Measurements from ENCODE around the gene FAM110A.
"Not testable (repeated sequence)": the region's sequence is repeated elsewhere in the genome, so short reads cannot be mapped to it uniquely, and the experiment has no call there.

The FAM110A gene

DNA sequence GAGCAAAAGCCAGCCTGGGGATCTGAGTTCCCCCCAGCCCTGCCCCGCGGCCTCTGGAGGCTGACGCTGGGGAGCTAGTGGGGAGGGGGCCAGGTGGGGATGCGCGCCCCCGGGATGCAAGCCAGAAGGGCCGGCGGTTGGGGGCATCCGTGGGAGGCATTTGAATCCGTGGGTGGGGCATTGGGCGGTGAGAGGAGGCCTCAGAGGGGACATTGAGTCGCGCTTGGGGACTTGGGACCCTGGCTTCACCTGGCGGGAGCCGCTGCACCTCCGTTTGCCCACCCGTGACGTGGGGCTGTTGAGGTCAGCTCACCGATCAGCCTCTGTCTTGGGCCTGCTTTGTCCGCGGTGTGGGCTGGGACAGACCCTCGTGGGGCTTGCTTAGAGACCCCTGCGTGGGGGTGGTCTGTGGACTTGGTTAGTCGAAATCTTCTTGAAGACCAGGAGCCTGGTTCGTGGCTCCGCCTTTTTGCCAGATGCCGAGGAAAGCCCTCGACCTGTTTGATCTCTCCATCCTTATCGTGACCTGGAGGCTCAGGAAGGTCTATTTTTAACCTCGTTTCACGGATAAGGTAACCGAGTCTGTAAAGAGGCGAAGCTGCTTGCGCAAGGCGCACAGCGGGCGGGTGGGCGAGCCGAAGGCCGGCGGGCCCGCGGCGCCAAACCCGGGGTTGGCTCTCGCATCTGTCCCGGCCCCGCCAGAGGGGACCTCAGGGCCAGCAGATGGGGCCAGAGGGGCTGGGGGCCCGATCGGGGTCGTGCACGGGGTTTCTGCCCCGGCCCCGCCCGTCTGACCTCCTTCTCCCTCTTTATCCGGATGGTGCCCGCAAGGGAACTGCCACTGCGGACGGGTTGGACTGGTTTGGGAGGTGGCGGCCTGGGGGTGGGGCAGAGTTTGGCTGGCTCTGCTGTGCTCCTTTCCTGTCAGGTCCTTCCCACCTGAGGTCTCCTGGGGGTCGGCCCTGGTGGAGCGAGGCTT, 8.3 kb downstream of the FAM110A start:
- in situ Hi-C loops (cut with MboI; ENCODE audit: low sequenced_read_pairs), result no loop called here

DNA sequence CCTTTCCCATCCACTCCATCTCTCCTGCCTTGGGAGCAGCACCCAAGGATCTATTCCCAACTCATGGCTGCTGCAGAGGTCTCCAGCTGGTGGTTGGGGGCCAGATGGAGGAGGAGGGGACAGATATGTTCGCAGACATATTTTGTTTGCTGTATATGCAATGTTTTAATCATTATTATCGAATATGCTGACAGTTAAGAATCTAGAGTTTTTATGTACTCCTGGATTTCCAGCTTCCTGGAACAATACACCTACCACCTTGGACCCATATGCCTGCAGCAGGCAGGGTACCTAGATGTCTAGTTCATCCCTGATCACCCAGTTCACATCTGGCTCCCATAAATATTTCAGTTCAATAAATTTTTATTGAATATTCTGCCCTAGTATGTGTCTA, 9.0 kb downstream of the FAM110A start:
- in situ Hi-C loops (cut with MboI; ENCODE audit: low sequenced_read_pairs), result no loop called here

DNA sequence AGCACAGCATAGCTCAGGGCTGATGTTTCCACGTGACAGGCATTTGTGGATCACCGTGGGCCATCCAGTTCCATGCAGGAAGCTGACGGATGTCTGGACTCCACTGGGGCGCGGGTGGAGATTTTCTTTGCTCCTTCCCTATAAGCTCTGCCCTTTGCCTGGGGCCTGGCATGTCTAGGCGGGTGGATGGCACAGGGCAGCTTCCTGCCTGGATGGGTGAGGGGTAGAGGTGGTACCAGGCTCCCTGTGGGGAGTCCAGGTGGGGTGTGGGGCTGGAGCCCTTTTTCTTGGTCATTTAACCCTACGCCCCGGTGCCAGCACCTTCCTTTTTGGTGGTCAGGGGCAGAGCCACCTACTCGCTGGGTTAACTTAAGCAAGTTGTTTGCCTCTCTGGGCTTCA, 10.4 kb downstream of the FAM110A start:
- in situ Hi-C loops (cut with MboI; ENCODE audit: low sequenced_read_pairs), result no loop called here

DNA sequence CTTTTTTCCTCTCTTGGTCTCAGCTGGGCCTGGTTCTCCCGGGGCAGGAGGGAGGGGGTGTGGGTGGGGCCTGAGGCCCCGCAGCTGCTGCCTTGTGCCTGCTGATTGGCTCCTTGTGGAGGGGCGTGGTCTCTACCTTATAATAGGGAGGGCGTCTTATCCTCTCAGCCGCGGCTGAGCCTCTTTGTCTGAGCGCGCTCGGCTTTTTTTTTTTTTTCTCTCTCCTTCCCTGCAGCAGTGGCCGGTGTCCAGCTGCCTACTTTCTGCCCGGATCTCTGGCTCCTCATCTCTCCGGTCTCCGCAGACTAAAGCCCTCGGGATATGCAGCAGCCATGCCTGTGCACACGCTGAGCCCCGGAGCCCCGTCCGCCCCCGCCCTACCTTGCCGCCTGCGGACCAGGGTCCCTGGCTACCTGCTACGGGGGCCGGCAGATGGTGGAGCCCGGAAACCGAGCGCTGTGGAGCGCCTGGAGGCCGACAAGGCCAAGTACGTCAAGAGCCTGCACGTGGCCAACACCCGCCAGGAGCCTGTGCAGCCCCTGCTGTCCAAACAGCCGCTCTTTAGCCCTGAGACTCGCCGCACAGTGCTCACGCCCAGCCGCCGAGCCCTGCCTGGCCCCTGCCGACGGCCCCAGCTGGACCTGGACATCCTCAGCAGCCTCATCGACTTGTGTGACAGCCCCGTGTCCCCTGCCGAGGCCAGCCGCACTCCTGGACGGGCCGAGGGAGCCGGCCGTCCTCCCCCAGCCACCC, 11.1 kb downstream of the FAM110A start:
- in situ Hi-C loops (cut with MboI; ENCODE audit: low sequenced_read_pairs), result no loop called here

DNA sequence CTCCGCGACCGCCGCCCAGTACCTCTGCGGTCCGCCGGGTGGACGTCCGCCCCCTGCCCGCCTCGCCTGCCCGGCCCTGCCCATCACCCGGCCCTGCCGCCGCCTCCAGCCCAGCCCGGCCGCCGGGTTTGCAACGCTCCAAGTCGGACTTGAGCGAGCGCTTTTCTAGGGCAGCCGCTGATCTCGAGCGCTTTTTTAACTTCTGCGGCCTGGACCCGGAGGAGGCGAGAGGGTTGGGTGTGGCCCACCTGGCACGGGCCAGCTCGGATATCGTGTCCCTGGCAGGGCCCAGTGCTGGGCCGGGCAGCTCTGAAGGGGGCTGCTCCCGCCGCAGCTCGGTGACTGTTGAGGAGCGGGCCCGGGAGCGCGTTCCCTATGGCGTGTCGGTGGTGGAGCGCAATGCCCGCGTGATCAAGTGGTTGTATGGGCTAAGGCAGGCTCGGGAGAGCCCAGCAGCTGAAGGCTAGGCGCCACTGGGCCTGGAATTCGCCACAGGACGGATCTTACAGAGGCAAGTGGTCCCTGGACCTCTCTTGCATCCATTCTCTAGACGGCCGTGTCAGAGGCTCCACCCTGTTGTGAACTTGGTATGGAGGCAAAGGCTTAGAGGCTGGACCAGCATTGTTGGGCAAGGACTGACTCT, 11.8 kb downstream of the FAM110A start:
- in situ Hi-C loops (cut with MboI; ENCODE audit: low sequenced_read_pairs), result no loop called here

DNA sequence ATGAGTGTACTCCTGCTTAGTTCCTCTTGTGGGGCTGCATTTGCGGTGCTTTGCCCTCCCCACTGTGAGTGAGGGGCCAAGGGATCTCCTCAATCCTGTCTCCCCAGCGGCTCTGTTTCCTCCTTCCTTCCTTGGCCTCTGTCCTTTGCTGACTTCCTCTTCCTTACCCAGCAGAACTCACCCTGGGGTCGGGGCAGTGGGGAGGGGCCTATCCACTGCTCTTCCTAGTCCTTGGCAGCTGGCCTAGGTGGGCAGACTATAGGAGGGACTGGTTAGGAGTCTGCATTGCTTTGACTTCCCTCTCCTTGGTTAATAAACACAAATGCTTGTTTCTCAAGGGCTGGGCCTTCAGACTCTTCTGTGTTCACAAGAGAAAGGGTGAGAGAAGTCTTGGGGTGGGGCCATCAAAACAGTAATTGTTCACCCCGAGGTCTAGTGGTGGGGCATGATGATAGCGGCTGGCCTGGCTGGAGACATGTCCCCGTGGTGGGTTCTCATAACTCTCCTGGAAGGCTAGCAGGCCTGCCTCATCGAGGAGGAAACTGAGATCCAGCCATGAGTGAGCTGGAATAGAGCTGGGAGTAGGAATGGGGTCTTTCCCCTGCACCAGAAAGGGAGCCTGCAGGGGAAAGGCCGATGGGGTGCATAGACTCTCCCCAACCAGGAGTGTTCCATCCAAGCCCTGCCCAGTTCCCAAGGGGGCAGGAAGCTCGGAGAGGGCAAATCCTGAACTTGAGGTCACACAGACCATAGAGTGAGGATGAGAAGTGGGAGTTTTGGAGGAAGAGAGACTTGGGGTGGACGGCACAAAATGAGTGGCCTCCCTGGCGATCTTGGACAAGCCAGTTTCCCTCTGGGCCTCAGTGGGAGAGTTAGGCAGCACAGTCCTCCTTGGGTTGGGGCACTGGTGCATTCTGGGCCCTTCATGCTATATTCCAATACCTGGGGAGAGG, 12.7 kb downstream of the FAM110A start:
- in situ Hi-C loops (cut with MboI; ENCODE audit: low sequenced_read_pairs), result no loop called here

DNA sequence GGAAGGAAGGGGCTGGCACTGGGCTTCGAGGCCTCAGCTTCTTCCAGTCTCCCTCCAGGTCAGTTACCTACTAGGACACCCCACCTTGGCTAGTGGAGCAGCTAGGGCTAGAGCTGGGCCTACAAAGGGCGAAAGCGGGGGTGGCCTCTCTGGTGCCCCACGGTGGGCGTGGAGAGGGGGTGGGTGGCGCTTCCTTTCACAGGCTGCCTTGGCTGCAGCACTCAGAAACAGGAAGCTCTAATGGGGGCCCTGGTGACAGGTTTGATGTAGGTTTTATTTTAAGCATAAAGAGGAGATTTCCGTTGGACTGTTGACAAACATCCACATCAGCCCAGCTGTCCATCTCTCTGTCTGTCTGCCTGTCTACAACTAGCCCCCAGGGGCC, 13.4 kb downstream of the FAM110A start:
- in situ Hi-C loops (cut with MboI; ENCODE audit: low sequenced_read_pairs), result no loop called here

DNA sequence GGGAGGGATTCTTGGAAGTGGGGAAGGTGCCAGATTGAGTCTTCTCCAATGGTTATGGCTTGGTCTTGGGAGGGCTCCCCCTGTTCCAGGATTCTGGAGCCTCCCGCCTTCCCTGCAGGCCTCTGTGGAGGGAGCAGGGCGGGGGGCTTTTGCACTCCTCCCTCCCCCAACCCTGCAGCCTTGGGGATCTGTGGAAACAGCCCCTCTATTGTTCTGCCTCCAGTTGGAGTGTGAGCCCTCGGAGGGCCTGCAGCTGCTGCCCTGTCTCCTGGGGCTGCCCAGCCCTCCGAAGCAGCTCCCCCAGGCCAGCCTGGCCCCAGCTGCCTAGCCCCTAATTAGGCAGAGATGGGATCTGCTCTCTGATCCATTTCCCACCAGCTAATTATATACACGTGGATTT, 14.7 kb downstream of the FAM110A start:
- in situ Hi-C loops (cut with MboI; ENCODE audit: low sequenced_read_pairs), result no loop called here

DNA sequence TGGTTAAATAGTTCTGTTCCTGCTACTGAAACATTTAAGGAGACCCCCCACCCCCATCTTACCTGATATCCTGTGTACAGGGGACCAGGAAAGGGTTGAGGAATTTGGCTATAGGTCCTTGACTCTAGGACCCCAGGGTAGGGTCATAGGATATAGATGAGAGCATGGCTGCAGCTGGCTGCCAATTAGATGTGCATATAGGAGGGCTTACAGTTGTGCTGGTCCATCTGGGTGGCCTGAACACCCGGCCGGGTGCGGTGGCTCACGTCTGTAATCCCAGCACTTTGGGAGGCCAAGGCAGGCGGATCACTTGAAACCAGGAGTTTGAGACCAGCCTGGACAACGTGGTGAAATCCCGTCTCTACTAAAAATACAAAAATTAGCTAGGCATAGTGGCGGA, 15.2 kb downstream of the FAM110A start:
- in situ Hi-C loops (cut with MboI; ENCODE audit: low sequenced_read_pairs), result not testable (repeated sequence)

DNA sequence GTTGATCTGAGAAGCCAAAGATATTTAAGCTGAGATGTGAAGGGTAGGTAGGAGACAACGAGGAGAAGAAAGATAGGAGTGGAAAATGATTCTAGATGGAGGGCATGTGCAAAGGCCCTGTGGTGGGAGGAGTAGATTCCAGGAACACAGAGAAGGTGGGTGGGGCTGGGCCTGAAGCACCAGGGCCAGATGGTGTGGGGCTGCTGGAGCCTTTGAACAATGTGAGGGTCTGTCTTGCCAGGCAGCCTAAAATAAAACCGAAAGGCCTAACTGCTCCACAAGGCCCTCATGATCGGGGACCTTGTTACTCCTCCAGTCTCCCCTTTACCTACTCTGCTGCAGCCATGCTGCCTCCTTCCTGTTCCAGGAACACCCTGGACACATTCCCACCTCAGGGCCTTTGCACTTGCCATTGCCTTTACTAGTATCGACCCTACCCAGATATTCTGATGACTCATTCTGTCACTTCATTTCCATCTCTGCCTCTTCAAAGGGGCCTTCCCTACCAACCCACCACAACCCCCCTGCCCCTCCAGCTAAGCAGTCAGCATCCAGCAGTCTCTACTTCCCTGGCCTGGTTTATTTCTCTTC, 20.0 kb downstream of the FAM110A start:
- in situ Hi-C loops (cut with MboI; ENCODE audit: low sequenced_read_pairs), result no loop called here

DNA sequence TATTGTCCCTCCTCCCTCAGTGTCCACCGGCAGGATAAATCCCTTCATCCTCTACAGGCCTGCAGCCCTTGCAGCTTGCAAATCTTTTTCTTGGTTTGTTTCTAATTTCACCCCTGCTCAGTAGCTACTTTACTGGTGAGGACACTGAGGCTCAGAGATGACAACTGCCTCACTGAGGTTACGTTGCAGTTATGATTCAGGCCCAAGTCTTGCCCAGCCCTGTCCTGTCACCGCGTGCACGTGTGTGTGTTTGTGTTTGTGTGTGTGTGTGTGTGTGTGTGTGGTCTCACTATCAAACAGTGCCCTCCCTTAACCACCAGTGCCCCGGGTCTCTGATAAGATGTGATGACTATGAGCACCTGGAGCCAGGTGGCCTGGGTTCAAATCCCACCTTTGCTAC, 21.1 kb downstream of the FAM110A start:
- in situ Hi-C loops (cut with MboI; ENCODE audit: low sequenced_read_pairs), result no loop called here

DNA sequence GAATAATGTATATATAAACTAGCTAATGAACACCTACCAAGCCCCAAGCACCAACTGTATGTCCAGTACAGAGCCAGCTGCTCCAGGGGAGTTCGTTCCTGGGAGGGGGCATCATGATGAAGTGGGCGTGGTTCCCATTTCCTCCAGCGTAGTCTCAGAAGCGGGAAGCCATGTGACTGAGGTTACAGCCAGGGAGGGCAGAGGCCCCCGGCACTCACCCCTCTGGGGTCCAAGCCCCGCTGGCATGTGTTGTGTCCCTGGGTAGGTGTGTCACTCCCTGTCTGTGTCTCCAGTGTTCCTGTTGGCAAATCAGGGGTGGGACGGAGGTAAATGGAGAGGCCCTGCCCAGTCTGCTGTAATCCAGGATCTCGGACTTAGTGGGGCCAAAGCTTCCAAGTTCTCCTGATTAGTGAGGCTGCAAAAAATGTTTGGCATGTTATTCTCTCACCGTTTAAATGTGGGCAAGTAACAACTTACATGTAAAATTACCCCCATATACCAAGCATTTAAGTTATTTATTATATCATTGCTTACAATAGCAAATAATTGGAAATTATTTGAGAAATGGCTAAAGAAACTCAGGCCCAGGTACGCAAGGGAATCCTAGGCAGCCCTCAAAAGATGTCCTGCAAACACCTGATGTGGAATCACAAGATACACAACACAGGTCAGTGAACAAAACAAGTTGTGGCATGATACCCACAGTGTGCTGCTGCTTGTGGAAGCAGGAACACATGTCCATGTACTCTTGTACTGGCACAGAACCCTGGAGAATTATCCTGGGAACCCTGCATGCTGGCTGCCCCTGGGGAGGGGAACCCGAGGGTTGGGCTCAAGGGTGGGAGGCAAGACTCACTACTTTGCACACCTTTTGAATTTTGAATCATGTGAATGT, 22.2 kb downstream of the FAM110A start:
- in situ Hi-C loops (cut with MboI; ENCODE audit: low sequenced_read_pairs), result no loop called here

DNA sequence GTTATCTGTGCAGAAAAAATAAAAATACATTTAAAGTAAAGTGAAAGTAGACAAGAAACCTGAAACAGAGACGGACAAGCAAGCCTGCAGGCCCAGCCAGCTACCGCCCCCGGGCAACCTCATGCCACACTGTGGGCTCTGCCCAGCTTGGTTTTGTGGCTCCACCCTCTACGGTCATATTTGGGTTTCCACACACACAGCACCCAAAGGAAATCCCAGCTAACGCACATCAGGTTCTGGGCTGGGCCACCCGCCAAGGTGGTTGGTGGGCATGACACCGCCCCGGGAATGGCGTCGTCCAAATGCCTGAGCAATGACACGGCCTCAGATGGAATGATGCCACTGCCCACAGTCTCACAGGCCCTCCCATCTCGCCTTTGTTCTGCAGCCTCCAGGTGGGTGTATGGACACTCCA, 22.9 kb downstream of the FAM110A start:
- in situ Hi-C loops (cut with MboI; ENCODE audit: low sequenced_read_pairs), result no loop called here

DNA sequence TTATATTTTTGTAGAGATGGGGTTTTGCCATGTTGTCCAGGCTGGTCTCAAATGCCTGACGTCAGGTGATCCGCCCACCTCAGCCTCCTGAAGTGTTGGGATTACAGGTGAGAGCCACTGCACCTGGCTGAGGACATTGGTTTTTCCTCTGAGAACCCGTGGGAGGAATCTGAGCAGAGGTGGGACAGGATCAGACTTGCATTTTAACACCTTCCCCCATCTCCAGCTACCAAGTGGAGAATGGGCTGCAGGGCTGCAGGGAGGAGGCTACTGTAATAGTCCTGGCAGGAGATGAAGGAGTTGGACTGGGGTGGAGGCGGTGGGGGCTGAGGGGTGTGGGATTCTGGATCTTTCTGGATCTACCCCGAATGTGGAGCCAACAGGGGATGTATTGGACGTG, 24.5 kb downstream of the FAM110A start:
- in situ Hi-C loops (cut with MboI; ENCODE audit: low sequenced_read_pairs), result no loop called here

DNA sequence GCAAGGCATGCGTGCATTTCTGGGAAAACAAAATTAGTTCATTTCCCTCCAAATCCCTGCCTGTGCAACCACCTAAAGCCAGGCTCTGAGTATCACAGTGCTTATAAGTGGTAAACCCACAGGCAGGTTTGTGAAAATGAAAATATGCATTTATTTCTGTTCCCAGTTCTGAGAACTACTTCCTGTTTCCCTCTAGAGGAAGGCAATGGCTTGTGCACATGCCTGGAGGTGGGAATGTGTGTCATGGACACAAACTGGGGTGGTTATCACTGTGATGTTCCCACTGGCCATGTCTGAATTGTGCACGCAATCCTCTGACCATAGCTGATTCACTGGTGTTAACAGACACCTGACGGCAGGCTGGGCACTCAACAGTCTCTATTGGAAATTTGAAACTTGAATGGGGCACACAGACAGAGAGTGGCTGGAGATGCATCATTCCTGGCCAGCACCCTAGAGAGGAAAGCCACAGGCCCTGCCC, 26.3 kb downstream of the FAM110A start:
- in situ Hi-C loops (cut with MboI; ENCODE audit: low sequenced_read_pairs), result no loop called here

DNA sequence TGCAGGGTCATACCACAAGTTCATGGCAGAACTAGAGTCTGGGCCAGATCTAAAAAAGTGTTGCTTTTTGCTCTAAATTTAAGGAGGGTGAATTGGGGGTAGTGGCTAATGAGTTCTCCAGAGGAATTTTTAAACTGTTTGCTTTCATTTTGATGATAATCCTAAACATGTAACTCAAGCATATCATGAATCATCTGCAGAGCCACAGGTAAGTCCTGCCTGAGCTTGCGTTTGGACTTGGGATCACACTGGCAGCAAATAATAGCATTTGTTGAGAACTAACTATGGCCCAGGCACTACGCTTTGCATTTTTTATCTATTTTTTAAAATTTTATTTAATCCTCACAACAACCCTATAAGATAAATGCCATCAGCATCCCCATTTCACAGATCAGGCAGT, 27.4 kb downstream of the FAM110A start:
- in situ Hi-C loops (cut with MboI; ENCODE audit: low sequenced_read_pairs), result no loop called here

DNA sequence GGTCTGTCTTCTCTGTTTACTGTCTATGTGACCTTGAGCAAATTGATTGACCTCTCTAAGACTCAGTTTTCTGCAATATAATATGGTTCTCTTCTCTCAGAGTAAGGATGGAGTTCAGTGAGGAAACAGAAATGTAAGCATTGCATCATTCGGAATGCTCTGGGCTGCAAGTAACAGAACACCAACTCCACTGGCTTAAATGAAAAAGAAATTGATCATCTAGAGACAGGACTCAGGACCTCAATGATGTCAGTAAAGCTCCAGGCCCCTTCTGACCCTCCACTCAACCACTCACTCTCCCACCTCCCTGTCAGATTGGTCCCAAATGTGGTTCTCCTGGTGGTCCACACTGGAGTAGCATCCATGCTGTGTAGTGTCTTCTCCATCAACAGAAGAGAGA, 31.9 kb downstream of the FAM110A start:
- in situ Hi-C loops (cut with MboI; ENCODE audit: low sequenced_read_pairs), result no loop called here

DNA sequence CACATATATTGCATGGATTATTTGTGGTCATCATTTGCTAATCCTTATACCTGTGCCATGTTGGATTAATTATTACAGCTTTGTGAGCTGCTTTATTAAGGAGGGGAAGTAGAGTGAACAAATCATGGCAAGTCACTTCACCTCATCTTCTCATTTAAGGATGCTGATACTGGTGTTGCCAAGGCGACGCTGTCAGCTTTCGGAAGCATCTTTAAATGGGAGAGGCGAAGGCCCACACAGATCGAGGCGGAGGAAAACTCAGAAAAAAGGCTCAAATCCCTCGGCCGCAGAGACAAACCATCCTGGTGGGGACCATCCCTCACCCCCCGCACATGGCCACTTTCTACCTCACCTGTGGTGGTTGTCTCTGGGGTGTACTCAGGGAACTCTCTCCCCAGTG, 34.8 kb downstream of the FAM110A start:
- in situ Hi-C loops (cut with MboI; ENCODE audit: low sequenced_read_pairs), result no loop called here

DNA sequence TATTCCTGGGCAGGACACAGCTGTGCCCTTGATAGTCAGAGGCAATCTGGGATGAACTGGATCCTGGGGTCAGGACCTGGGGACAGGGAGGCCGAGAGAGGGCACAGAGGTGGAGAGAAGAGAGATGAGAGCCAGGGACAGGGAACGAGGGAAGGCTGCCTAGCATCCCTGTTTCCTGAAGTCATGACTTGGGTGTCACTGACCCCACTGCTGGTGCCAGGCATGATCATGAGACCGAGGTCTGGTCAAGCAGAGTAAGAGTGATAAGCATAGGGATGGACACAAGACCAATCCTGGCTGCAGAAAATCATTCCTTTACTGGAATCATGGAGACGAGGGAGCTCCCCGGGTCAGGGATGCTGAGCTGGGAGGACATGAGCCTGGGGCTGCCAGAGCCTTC, 36.1 kb downstream of the FAM110A start:
- in situ Hi-C loops (cut with MboI; ENCODE audit: low sequenced_read_pairs), result no loop called here

Measured in hTERT RPE-1 (cell line).